HG03097 (cell line): Measurements from ENCODE around the gene SLC17A5.
A peak's percentile ranks its signal among the peaks of the same experiment; 100 is the strongest.

ENCODE experiments used
- ATAC-seq: cut with Tn5 transposase; IDR thresholded peaks from one replicate; pipeline ENCODE4 v1.9.1; 2021; ENCODE audit not compliant: unreplicated experiment, low FRiP score

The SLC17A5 gene

GRCh38 chr6:73667798-73668197, 14.0 kb upstream of the SLC17A5 start:
- no peak for ATAC-seq

- no peak for ATAC-seq
Observed at GRCh38 chr6:73666393-73666792, 12.6 kb upstream of the SLC17A5 start.

- ATAC-seq: no peak
Observed at GRCh38 chr6:73665686-73666319, 12.0 kb upstream of the SLC17A5 start.

DNA sequence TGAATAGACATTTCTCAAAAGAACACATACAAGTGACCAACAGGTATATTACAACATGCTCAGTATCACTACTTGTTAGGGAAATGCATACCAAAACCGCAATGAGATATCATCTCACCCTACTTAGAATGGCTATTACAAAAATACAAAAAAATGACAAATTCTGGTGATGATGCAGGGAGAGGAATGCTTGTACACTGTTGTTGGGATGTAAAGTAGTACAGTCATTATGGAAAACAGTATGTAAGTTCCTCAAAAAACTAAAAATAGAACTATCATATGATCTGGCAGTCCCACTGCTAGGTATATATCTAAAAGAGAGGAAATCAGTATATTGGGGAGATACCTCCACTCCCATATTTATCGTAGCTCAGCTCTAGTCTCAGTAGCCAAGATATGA, 10.9 kb upstream of the SLC17A5 start:
- no peak for ATAC-seq

DNA sequence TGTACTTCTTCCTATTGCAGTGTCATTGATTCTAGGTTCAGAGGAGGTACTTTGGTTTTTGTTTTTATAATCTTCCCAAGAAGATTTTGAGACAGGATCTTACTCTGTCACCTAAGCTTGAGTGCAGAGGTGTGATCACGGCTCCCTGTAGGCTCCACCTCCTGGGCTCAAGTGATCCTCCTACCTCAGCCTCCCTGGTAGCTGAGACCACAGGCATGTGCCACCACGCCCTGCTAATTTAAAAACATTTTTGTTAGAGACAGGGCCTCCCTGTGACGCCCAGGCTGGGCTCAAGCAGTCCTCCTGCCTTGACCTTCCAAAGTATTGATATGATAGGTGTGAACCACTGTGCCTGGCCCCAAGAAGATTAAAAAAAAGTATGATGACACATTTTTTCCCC, 3.4 kb upstream of the SLC17A5 start:
- no peak for ATAC-seq

- ATAC-seq: no peak
Observed at GRCh38 chr6:73656531-73657145, 2.8 kb upstream of the SLC17A5 start.

DNA sequence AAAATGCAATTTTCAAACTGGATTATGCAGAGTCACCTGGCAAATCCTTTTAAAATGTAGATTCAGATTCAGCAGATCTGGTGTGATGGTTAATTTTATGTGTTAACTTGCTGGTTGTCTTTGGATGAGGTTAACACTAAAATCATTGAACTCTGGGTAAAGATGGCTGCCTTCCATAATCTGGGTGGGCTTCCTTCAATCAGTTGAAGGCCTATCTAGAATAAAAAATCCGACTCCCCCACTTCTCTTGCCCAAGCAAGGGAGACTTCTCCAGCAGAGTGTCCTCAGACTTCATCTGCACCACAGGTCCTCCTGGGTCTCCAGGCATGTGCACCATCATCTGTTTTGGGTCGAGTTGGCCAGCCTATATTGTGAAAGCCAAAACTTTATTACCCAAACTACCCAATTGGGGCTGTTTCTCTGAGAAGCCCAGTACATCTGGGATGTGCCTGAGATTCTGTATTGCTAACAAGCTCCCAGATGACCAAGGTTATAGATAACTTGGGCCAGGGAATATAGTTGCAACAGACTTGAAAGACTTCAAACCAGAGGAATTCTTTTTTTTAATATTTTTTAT, 1.6 kb upstream of the SLC17A5 start:
- ATAC-seq: no peak

GRCh38 chr6:73652637-73653570, 888 bp downstream of the SLC17A5 start:
- peak; percentile 37 for ATAC-seq

DNA sequence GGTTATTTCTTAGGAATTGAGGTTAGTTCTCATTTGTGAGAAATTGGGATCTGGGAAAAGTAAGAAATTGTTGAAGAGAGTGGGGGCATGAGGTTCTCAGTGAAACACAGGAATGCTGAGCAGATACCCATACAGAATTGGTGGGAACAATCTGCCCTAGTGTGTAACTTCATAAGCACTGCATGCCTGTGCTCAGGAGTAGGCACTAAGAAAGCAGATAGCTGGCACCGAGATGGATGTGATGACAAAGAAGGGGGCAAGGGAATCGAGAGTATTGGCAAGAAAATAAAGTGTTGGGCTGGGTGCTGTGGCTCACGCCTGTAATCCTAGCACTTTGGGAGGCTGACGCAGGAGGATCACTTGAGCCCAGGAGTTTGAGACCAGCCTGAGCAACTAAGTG, 4.0 kb downstream of the SLC17A5 start:
- no peak for ATAC-seq

GRCh38 chr6:73648166-73648565, 5.6 kb downstream of the SLC17A5 start:
- ATAC-seq: no peak

DNA sequence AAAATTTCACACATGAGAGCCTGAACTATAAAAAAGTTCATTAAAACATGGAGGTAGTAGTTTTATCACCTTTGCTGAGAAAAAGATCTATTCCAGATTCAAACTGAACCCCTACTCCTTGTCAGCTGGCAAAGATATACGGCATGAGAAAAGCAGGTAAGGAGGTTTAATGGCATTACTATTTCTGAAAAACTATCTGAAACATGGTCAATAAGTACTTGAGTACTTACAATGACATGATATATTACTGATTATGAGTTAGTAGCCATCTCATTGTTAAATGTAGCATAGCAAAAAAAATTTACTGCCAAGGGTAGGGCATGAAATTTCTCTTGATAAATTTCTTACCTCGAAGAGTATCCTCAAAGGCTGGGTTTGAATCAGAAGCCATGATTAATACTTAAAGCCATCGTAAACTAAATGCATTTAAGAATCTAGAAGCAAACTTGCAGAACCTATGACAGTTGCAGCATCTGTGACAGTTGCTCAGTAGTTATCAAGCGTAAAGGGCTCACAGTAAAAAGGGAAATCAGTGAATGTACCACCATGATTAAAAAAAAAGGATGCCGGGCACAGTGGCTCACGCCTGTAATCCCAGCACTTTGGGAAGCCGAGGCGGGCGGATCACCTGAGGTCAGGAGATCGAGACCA, 8.7 kb downstream of the SLC17A5 start:
- ATAC-seq: no peak

- no peak for ATAC-seq
Observed at GRCh38 chr6:73644030-73644429, 9.8 kb downstream of the SLC17A5 start.

GRCh38 chr6:73642530-73642929, 11.3 kb downstream of the SLC17A5 start:
- no peak for ATAC-seq

- ATAC-seq: no peak
Observed at GRCh38 chr6:73640179-73640750, 13.5 kb downstream of the SLC17A5 start.

DNA sequence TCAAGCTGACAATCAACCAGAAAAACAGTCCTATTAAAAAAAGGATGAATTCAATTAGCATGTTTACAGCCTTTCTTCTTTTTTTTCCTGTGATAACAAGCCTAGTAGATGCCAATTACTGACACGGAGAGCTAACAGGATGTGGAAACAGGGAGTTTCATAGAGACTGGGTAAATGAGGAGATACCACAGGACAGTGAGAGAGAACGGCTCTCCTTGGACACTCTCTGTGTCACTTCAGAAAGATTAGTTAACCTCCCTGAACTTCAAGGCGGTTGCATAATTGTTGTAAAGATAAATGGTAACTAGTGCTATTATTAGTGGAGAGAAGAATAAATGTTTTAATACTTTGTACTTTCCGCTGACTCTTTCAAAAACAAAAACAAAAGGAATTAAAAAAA, 14.8 kb downstream of the SLC17A5 start:
- no peak for ATAC-seq

DNA sequence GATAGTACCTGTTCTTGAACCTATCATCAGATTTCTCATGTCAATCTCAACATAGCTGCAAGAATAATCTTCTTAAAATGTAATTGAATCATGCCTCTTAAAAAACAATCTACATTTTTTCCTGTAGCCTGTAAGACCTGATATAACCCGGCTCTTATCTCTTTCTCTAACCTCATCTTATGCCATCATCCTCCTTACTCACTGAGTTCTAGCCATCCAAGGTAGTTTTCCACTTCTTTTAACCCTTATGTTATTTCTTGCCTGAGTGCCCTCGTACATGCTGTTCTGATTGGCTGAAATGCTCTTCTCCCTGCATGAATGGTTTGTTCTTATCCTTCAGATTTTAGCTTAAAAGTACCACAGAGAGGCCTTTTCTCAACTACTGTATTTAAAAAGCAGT, 16.4 kb downstream of the SLC17A5 start:
- no peak for ATAC-seq

DNA sequence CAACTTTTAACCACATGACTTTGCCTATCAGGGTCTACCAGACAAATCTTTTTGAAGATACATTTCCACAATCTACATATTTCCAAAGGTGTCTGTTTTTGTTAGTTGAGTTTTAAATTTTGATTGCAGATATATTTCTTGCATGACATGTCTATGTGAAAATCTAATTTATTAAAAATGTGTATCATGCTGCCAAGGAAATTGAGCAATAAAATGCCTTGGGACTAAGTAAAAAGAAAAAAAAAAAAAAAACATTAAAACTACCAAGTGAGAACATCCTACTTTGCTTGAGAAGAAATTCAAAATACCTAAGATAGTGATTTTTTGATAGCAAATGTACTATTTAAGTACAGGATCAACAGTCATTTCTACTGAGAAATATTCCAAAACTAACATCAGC, 17.7 kb downstream of the SLC17A5 start:
- no peak for ATAC-seq

GRCh38 chr6:73632346-73632745, 21.4 kb downstream of the SLC17A5 start:
- ATAC-seq: no peak

- ATAC-seq: no peak
Observed at GRCh38 chr6:73631849-73632248, 21.9 kb downstream of the SLC17A5 start.

DNA sequence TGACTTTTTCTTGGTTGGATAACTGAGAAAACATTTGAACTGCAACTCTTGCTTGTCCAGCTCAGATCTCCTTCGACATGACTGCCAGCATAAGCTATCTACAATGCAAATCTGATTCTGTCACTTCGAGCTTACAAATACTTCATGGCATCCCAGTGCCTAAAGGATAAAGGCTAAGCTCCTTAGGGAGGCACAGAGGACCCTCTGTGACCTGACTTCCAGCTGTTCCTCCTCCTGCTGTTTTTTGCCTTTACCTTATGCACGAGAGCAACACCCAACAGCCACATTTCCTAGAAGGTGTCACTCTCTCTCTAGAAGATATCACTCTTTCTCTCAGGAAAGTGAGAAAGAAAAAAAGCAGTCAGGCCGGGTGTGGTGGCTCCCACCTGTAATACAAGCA, 23.4 kb downstream of the SLC17A5 start:
- no peak for ATAC-seq
